Adrenal gland (tissue), 12 donors: ENCODE measurements around the gene CFHR4. TPM values are rescaled to one million over a fixed set of nuclear protein-coding genes. Genes with fewer than 3 reads are reported as not detected.

Source experiments
- DNase-seq, 7 donors: peaks; one replicate each; pipeline ENCODE4 v3.0.0-alpha.2; 2019 to 2020
- H3K27ac ChIP-seq, 5 donors: fragments of 200-600 bp; sonication (generic) in 4 of 5; 1 replicate in 3 of 5; 2 replicates in 2 of 5; pipeline versions ENCODE4 v1.5.1 to v1.8.0; 2016 to 2020; ENCODE audit warnings: mild to moderate bottlenecking in 1 of 5
- H3K27me3 ChIP-seq: fragments of 200-600 bp; 2 replicates; pipeline ENCODE4 v1.8.0; 2021
- H3K36me3 ChIP-seq, 2 donors: fragments of 200-600 bp; replicated peaks in 1 of 2; 1 replicate in 1 of 2; 2 replicates in 1 of 2; pipeline versions ENCODE4 v1.5.1 to v1.8.0; 2018 to 2022
- H3K4me1 ChIP-seq, 2 donors: fragments of 200-600 bp; replicated peaks in 1 of 2; 1 replicate in 1 of 2; 2 replicates in 1 of 2; pipeline versions ENCODE4 v1.5.1 to v1.8.0; 2018 to 2021
- H3K4me3 ChIP-seq, 4 donors: fragments of 200-600 bp; sonication (generic) in 3 of 4; one replicate each; pipeline ENCODE4 v1.5.1; 2016 to 2018
- H3K9me3 ChIP-seq, 3 donors: fragments of 200-600 bp; sonication (generic) in 1 of 3; replicated peaks in 1 of 3; 1 replicate in 2 of 3; 2 replicates in 1 of 3; pipeline versions ENCODE4 v1.5.1 to v1.8.0; 2016 to 2021
- POLR2A ChIP-seq, 2 donors: fragments of 450-650 bp; IDR thresholded peaks; one replicate each; pipeline ENCODE4 v1.6.1; 2017; ENCODE audit warnings: antibody characterized with exemption in 2 of 2, mild to moderate bottlenecking in 2 of 2, moderate library complexity in 1 of 2
- whole genome bisulfite sequencing, 4 donors: extraction: QIAGEN DNeasy Blood & Tissue Kit in 2 of 4; methylation state at CpG; one replicate each; pipeline versions ENCODE4 v1.1.5 to v1.1.7; 2013 to 2017; 5-methylcytosine and 5-hydroxymethylcytosine counted together
- intact Hi-C, 2 donors: fragments of 100-400 bp; cut with DNase I; formaldehyde crosslinking; loops; one replicate each; pipeline versions ENCODE4 v1.14.1 to v1.15.0; 2022 to 2023
- polyA plus RNA-seq, 3 donors: library from polyadenylated mRNA; stranded (reverse); fragments of 200-250 nt in 2 of 3; fragments of 350-450 nt in 1 of 3; fragmentation: Illumina TruSeq in 1 of 3; extraction: RNeasy Lipid Tissue Mini Kit (QIAGEN cat#74804) in 1 of 3; gene quantifications; one replicate each; pipeline ENCODE4 v1.2.3, GENCODE V29; 2013 to 2014
- total RNA-seq, 9 donors: library from RNA; depleted of rRNA in 4 of 9; stranded (reverse); fragments of >200 nt in 4 of 9; fragments of 120-200 nt in 1 of 9; fragmentation: NEBNext Ultra II Directional in 1 of 9; extraction: Animal tissue kit (Norgen Biotek cat#: 25700) in 1 of 9; gene quantifications; one replicate each; pipeline versions ENCODE4 v1.1.0 to v1.2.4, GENCODE V29; 2013 to 2023
- TF ChIP-seq, protein P1 (sequence below), 6 experiments: fragments of 450-650 bp in 4 of 6; fragments of 200-600 bp in 2 of 6; sonication (generic) in 1 of 6; IDR thresholded peaks; 1 replicate in 5 of 6; 2 replicates in 1 of 6; pipeline versions ENCODE4 v1.5.1 to v1.8.0; 2016 to 2021; ENCODE audit warnings: antibody characterized with exemption in 6 of 6, mild to moderate bottlenecking in 2 of 6, moderate library complexity in 1 of 6
- donor health status: healthy with polysubstance abuse.
- donor health status: Bipolar disorder and iron deficiency.
- donor health status: DM: yes; HTN: yes; CAD: no.
- donor health status: DM: no; HTN: no; CAD: no.
- donor health status: DM: no; HTN: no; CAD: no.
- donor health status: DM: yes; HTN: yes; CAD: no.

CFHR4 gene
- total and polyA plus RNA-seq, 12 donors: 0.18 to 0.47 TPM; not detected in 10

- no peaks in the 10 kb centered on the region for H3K36me3 ChIP-seq
- intact Hi-C loops: no loop called here
- 61 to 69% (median 65%) methylated on average over 2 of the region's 2 CpGs for WGBS, 4 donors
- H3K27ac ChIP-seq: no peak overlapping the region
- no peaks in the 10 kb centered on the region for H3K27me3 ChIP-seq
- H3K4me3 ChIP-seq: no peak overlapping the region
- TF ChIP-seq POLR2A (IDR thresholded peaks at IDR 0.05): no peak
- TF ChIP-seq, protein P1, sequence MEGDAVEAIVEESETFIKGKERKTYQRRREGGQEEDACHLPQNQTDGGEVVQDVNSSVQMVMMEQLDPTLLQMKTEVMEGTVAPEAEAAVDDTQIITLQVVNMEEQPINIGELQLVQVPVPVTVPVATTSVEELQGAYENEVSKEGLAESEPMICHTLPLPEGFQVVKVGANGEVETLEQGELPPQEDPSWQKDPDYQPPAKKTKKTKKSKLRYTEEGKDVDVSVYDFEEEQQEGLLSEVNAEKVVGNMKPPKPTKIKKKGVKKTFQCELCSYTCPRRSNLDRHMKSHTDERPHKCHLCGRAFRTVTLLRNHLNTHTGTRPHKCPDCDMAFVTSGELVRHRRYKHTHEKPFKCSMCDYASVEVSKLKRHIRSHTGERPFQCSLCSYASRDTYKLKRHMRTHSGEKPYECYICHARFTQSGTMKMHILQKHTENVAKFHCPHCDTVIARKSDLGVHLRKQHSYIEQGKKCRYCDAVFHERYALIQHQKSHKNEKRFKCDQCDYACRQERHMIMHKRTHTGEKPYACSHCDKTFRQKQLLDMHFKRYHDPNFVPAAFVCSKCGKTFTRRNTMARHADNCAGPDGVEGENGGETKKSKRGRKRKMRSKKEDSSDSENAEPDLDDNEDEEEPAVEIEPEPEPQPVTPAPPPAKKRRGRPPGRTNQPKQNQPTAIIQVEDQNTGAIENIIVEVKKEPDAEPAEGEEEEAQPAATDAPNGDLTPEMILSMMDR (IDR thresholded peaks at IDR 0.05): no peak
- no peaks in the 10 kb centered on the region for H3K4me1 ChIP-seq
- DNase-seq: no peak
- H3K9me3 ChIP-seq: no peaks in the 10 kb centered on the region
These were observed 64.0 kb downstream of the CFHR4 start for GRCh38 chr1:196951711-196952394.

- TF ChIP-seq, protein P1 (IDR thresholded peaks at IDR 0.05): no peak
- no peak for TF ChIP-seq POLR2A (IDR thresholded peaks at IDR 0.05)
- Histone ChIP-seq H3K4me1 (no peaks in the 10 kb centered on the region), H3K36me3 (no peaks in the 10 kb centered on the region), H3K4me3 (no peak overlapping the region), H3K27ac (no peak overlapping the region), H3K27me3 (no peaks in the 10 kb centered on the region), H3K9me3 (no peaks in the 10 kb centered on the region)
- WGBS, 4 donors: 52 to 61% (median 55%) methylated on average over 2 of the region's 2 CpGs
- intact Hi-C loops: no loop called here
- no peak for DNase-seq
These were observed 66.9 kb downstream of the CFHR4 start for GRCh38 chr1:196954778-196955177.

GRCh38 chr1:196955926-196956325 lies 68.1 kb downstream of the CFHR4 start:
- WGBS, 4 donors: 84 to 100% (median 92%) methylated on average over 1 of the region's 1 CpG
- Histone ChIP-seq H3K9me3 (no peaks in the 10 kb centered on the region), H3K4me3 (no peak overlapping the region), H3K27ac (no peak overlapping the region), H3K27me3 (no peaks in the 10 kb centered on the region), H3K4me1 (no peaks in the 10 kb centered on the region), H3K36me3 (no peaks in the 10 kb centered on the region)
- intact Hi-C loops: no loop called here
- TF ChIP-seq, protein P1 (IDR thresholded peaks at IDR 0.05): no peak
- TF ChIP-seq POLR2A (IDR thresholded peaks at IDR 0.05): no peak
- no peak for DNase-seq

DNA sequence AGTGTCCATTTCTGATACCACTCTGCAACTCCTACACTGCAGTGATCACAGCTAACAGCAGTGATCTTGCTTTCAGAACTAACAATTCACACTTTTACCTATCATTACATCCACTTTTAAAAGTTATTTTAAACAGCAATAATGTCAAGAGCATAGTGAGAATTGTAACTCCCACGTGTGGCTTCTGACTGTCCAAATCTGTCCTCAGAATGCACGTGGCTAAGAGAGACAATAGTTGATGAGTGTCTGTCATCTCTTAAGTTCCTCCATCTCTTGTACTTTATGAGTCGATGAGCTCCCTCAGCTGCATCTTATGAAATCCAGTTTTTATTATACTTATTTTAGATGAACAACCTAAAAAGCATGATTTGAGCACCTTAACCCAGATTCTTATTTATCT lies 73.0 kb downstream of the CFHR4 start:
- Histone ChIP-seq H3K27me3 (no peaks in the 10 kb centered on the region), H3K36me3 (no peaks in the 10 kb centered on the region), H3K27ac (no peak overlapping the region), H3K9me3 (no peaks in the 10 kb centered on the region), H3K4me3 (no peak overlapping the region), H3K4me1 (no peaks in the 10 kb centered on the region)
- no peak for DNase-seq
- TF ChIP-seq, protein P1 (IDR thresholded peaks at IDR 0.05): no peak
- TF ChIP-seq POLR2A (IDR thresholded peaks at IDR 0.05): no peak
- WGBS, 4 donors: 45 to 65% (median 53%) methylated on average over 3 of the region's 3 CpGs
- intact Hi-C loops: no loop called here

Other genes starting within 250 kb of the CFHR4 start
- gene CFH, start 236.0 kb upstream of the CFHR4 start, total RNA-seq: 100 to 1,000 TPM in 2 of 9 donors, 10 to 100 TPM in 7; 39.7 to 151 (median 79.3) TPM
- gene CFH, start 236.0 kb upstream of the CFHR4 start, polyA plus RNA-seq: 10 to 100 TPM; 33.0 to 83.8 (median 40.4) TPM
- gene CFHR3, start 113.2 kb upstream of the CFHR4 start, total RNA-seq: under 1 TPM in 4 of 9 donors, not detected in 5; 0.11 to 0.83 (median 0.48) TPM
- gene CFHR3, start 113.2 kb upstream of the CFHR4 start, polyA plus RNA-seq: 1 to 10 TPM in 2 of 3 donors, under 1 TPM in 1; 0.59 to 3.0 (median 1.3) TPM
- 1 to 10 TPM in 2 of 9 donors, under 1 TPM in 3, not detected in 4; 0.42 to 3.9 (median 0.90) TPM for gene CFHR1, start 68.3 kb upstream of the CFHR4 start, total RNA-seq
- 1 to 10 TPM in 1 of 3 donors, under 1 TPM in 1, not detected in 1; 0.68 to 1.0 TPM for gene CFHR1, start 68.3 kb upstream of the CFHR4 start, polyA plus RNA-seq
- gene CFHR2, start 55.7 kb downstream of the CFHR4 start, total RNA-seq: under 1 TPM in 2 of 9 donors, not detected in 7; 0.28 to 0.46 TPM
- gene CFHR2, start 55.7 kb downstream of the CFHR4 start, polyA plus RNA-seq: under 1 TPM in 1 of 3 donors, not detected in 2; 0.29 TPM
- gene CFHR5, start 89.5 kb downstream of the CFHR4 start, total RNA-seq: not detected
- not detected for gene CFHR5, start 89.5 kb downstream of the CFHR4 start, polyA plus RNA-seq
- gene F13B, start 179.2 kb downstream of the CFHR4 start, total RNA-seq: not detected
- not detected for gene F13B, start 179.2 kb downstream of the CFHR4 start, polyA plus RNA-seq